SU-DHL-6 (cell line): ENCODE results near the gene NME3.

Experiments used
- H2AFZ ChIP-seq: fragments of 200-600 bp; sonication (generic); 2 replicates; pipeline ENCODE4 v1.6.1; 2014; ENCODE audit warnings: low read depth, mild to moderate bottlenecking, moderate library complexity, mixed read lengths, antibody characterized with exemption, low read length; ENCODE audit not compliant: severe bottlenecking
- H3F3A ChIP-seq: fragments of 200-600 bp; shearing (Covaris generic); 2 replicates; pipeline ENCODE4 v1.6.0; 2016; ENCODE audit warnings: antibody characterized with exemption, mild to moderate bottlenecking; ENCODE audit not compliant: insufficient read depth
- H3K27ac ChIP-seq: fragments of 200-600 bp; sonication (generic); 2 replicates; pipeline ENCODE4 v1.5.1; 2016; ENCODE audit warnings: low read depth, mild to moderate bottlenecking, low read length, moderate library complexity, mixed read lengths
- H3K27me3 ChIP-seq: fragments of 200-600 bp; sonication (generic), shearing (Covaris generic); 2 replicates; pipeline ENCODE4 v1.6.0; 2014; ENCODE audit warnings: mild to moderate bottlenecking, low read length
- H3K36me3 ChIP-seq: fragments of 200-600 bp; sonication (generic); 2 replicates; pipeline ENCODE4 v1.6.1; 2014; ENCODE audit warnings: mild to moderate bottlenecking, low read length, mixed read lengths
- H3K4me2 ChIP-seq: fragments of 300-600, 200-600 bp; shearing (Covaris generic), sonication (generic); 2 replicates; pipeline ENCODE4 v1.6.0; 2014; ENCODE audit warnings: low read length, low read depth, mild to moderate bottlenecking; ENCODE audit not compliant: poor library complexity, severe bottlenecking
- H3K4me3 ChIP-seq: fragments of 200-600 bp; sonication (generic); 2 replicates; pipeline ENCODE4 v1.5.1; 2014; ENCODE audit warnings: antibody characterized with exemption, low read length, mild to moderate bottlenecking, mixed read lengths; ENCODE audit not compliant: insufficient read depth, poor library complexity, severe bottlenecking
- H3K79me2 ChIP-seq: fragments of 200-600 bp; sonication (generic); 2 replicates; pipeline ENCODE4 v1.6.1; 2014; ENCODE audit warnings: mild to moderate bottlenecking, low read length, moderate library complexity; ENCODE audit not compliant: insufficient read depth
- H3K9ac ChIP-seq: fragments of 200-600 bp; sonication (generic); 2 replicates; pipeline ENCODE4 v1.7.0; 2014; ENCODE audit warnings: mild to moderate bottlenecking, low read length
- H3K9me2 ChIP-seq: fragments of 200-600 bp; sonication (generic); replicated peaks from 2 replicates; pipeline ENCODE4 v1.6.1; 2014; ENCODE audit warnings: low read length; ENCODE audit not compliant: insufficient read depth
- H3K9me3 ChIP-seq: fragments of 200-600 bp; sonication (generic); 2 replicates; pipeline ENCODE4 v1.6.1; 2014; ENCODE audit warnings: low read length, mixed read lengths; ENCODE audit not compliant: insufficient read depth
- H4K20me1 ChIP-seq: fragments of 200-600 bp; sonication (generic); 2 replicates; pipeline ENCODE4 v1.6.1; 2014; ENCODE audit warnings: low read depth, mild to moderate bottlenecking, antibody characterized with exemption, low read length, moderate library complexity, mixed read lengths
- CTCF ChIP-seq: fragments of 200-600 bp; sonication (generic); IDR thresholded peaks from one replicate; pipeline ENCODE4 v1.5.1; 2017; ENCODE audit warnings: antibody characterized with exemption, mild to moderate bottlenecking, low read length, moderate library complexity; ENCODE audit not compliant: insufficient read depth, poor library complexity, severe bottlenecking
- EZH2phosphoT487 ChIP-seq: fragments of 200-600 bp; sonication (generic), shearing (Covaris generic); conservative IDR thresholded peaks from 2 replicates; pipeline ENCODE4 v1.6.1; 2018; ENCODE audit warnings: mild to moderate bottlenecking, antibody characterized with exemption, low read length, moderate library complexity, mixed read lengths

Gene NME3

DNA sequence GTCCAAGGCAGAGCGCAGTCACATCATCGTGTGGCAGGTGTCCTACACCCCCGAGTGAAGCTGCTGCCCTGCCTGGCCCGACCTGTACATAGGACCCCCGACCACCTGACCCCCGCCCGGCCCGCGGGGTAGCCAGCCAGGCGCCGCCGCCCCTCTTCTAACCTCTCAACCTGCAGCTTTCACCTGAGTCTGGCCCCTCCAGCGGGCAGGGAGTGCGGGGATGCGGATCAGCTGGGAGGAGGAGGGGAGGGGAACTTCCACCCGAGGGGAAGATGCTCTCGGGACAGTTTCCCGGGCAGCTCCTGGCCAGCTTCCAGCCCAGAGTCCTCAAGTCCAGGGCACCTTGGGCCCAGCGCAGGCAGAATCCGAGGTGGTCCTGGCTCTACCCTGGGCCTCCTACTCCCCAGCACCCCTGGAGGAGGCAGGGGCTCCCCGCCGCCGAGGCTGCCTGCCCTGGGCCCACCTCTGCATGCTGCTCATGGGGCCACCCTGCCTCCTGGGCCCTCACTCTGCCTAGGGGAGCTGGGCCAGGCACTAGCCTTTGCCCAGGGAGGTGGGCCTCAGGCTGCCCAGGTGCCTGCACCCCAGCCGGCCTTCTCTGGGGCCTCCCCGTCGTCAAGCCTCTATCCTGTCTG lies 2.5 kb downstream of the NME3 start:
- no peak overlapping the region for H3K9ac ChIP-seq
- H3K27me3 ChIP-seq: no peaks in the 10 kb centered on the region
- no peaks in the 10 kb centered on the region for H3K36me3 ChIP-seq
- no peak overlapping the region for H2AFZ ChIP-seq
- peaks cover 11% of the 10 kb centered on the region for H3K79me2 ChIP-seq
- TF ChIP-seq EZH2phosphoT487 (no peak), CTCF (no peak)
- no peaks in the 10 kb centered on the region for H3K9me2 ChIP-seq
- H3K4me2 ChIP-seq: no peak overlapping the region
- no peak overlapping the region for H3K27ac ChIP-seq
- peaks cover 16% of the 10 kb centered on the region; the same call in 1 of the 2 replicates for H3F3A ChIP-seq
- H3K9me3 ChIP-seq: no peaks in the 10 kb centered on the region
- H4K20me1 ChIP-seq: no peaks in the 10 kb centered on the region
- no peak overlapping the region for H3K4me3 ChIP-seq

DNA sequence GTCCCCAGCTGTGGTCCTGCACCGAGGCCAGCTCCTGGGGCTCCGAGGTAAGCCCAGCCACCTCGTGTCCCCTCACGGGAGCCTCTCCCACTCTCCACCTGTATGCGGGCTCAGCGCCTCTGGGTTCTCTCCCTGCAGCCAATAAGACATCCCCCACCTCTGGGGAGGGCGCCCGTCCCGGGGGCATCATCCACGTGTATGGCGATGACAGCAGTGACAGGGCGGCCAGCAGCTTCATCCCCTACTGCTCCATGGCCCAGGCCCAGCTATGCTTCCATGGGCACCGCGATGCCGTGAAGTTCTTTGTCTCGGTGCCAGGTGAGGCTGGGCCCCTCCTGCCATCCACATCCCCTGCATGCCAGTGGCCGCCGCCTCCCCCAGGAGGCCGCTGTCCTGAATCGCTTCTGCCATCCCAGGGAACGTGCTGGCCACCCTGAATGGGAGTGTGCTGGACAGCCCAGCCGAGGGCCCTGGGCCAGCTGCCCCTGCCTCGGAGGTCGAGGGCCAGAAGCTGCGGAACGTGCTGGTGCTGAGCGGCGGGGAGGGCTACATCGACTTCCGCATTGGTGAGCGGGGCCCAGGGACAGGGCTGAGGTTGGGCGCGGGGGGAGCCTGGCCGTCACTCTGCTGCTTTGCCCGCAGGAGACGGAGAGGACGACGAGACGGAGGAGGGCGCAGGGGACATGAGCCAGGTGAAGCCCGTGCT lies 3.1 kb downstream of the NME3 start:
- Histone ChIP-seq H3K27ac (no peak overlapping the region), H3K9me2 (no peaks in the 10 kb centered on the region), H3K9ac (no peak overlapping the region), H3K9me3 (no peaks in the 10 kb centered on the region), H3K36me3 (no peaks in the 10 kb centered on the region), H3K79me2 (peaks cover 10% of the 10 kb centered on the region), H3K4me2 (no peak overlapping the region), H2AFZ (no peak overlapping the region), H4K20me1 (no peaks in the 10 kb centered on the region), H3K4me3 (no peak overlapping the region), H3K27me3 (no peaks in the 10 kb centered on the region), H3F3A (peaks cover 16% of the 10 kb centered on the region; the same call in 1 of the 2 replicates)
- no peak for TF ChIP-seq EZH2phosphoT487
- no peak for TF ChIP-seq CTCF

DNA sequence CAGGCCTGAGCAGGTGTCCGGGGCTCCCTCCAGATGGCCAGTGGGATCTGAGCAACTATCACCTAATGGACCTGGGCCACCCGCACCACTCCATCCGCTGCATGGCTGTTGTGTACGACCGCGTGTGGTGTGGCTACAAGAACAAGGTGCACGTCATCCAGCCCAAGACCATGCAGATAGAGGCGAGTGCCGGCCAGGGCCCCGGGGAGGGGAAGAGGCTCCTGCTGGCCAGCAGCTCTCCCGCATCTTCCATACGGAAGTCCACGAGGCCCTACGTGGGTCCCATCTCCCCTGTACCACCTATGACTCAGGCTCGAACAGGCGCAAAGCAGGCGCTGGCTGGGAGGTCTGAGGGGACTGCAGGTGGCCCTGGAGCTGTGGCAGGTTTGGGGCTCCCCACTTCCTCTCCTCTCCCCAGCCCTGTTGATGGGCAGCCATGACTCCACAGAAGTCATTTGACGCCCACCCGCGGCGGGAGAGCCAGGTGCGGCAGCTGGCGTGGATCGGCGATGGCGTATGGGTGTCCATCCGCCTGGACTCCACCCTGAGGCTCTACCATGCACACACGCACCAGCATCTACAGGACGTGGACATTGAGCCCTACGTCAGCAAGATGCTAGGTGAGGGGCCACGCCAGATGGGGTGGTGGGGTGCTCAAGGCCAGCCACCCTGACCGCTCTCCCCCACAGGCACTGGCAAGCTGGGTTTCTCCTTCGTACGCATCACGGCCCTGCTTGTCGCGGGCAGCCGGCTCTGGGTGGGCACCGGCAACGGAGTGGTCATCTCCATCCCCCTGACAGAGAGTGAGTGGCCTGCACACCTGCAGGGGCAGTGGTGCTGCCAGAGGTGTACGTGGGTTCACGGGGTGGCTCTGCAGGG lies 4.0 kb downstream of the NME3 start:
- Histone ChIP-seq H4K20me1 (no peaks in the 10 kb centered on the region), H3F3A (peaks cover 13% of the 10 kb centered on the region; the same call in 1 of the 2 replicates), H3K79me2 (peaks cover 6% of the 10 kb centered on the region), H3K9me2 (no peaks in the 10 kb centered on the region), H3K36me3 (no peaks in the 10 kb centered on the region), H3K27ac (no peak overlapping the region), H3K27me3 (no peaks in the 10 kb centered on the region), H2AFZ (no peak overlapping the region), H3K9me3 (no peaks in the 10 kb centered on the region), H3K4me2 (no peak overlapping the region), H3K4me3 (no peak overlapping the region), H3K9ac (no peak overlapping the region)
- TF ChIP-seq CTCF (no peak), EZH2phosphoT487 (no peak)
